Upper lobe of left lung (tissue), 4 donors: ENCODE data around the gene CHST1.

ENCODE experiments used
- CTCF ChIP-seq, 6 experiments: fragments of 450-650 bp in 4 of 6; fragments of 200-600 bp in 2 of 6; sonication (generic) in 2 of 6; IDR thresholded peaks; one replicate each; pipeline ENCODE4 v1.5.1; 2016 to 2019; ENCODE audit warnings: antibody characterized with exemption in 6 of 6
- EP300 ChIP-seq, 4 donors: sonication (generic); formaldehyde crosslinking; IDR thresholded peaks; one replicate each; pipeline ENCODE4 v1.5.1; 2017; ENCODE audit warnings: antibody characterized with exemption in 4 of 4, control low read depth in 2 of 4

- TF ChIP-seq EP300 (IDR thresholded peaks at IDR 0.05) = no peak
- no peak for TF ChIP-seq CTCF (IDR thresholded peaks at IDR 0.05)
Observed at GRCh38 chr11:45610627-45611026, 54.8 kb downstream of the CHST1 start.
